PFSK-1 (cell line): ENCODE data around the gene CALML5.

Experiments
- FOXP2 ChIP-seq: optimal IDR thresholded peaks from 2 replicates; pipeline ENCODE3; 2011; ENCODE audit warnings: borderline replicate concordance, control low read depth, inconsistent platforms; ENCODE audit not compliant: insufficient read depth; ENCODE audit errors: extremely low read length, extremely low read depth
- POLR2AphosphoS5 ChIP-seq: IDR thresholded peaks from 2 replicates; pipeline ENCODE4 v1.6.1; 2012; ENCODE audit warnings: low read depth, mild to moderate bottlenecking, control low read depth, low read length, moderate library complexity
- SIN3A ChIP-seq: IDR thresholded peaks from 2 replicates; pipeline ENCODE4 v1.6.1; 2012; ENCODE audit warnings: mild to moderate bottlenecking, low read length, moderate library complexity, borderline replicate concordance; ENCODE audit not compliant: insufficient read depth
- TAF1 ChIP-seq: IDR thresholded peaks from 2 replicates; pipeline ENCODE4 v1.6.1; 2012; ENCODE audit warnings: low read length, control low read depth, borderline replicate concordance; ENCODE audit not compliant: insufficient read depth
- TF ChIP-seq, protein P1 (sequence below), 2 experiments: IDR thresholded peaks; 2 replicates each; pipeline versions ENCODE4 v1.6.1 to v1.8.0; 2011 to 2012; ENCODE audit warnings: low read depth in 2 of 2, low read length in 2 of 2, control low read depth in 1 of 2, inconsistent platforms in 1 of 2, mild to moderate bottlenecking in 1 of 2, moderate library complexity in 1 of 2; ENCODE audit not compliant: insufficient read depth in 1 of 2

Gene CALML5

DNA sequence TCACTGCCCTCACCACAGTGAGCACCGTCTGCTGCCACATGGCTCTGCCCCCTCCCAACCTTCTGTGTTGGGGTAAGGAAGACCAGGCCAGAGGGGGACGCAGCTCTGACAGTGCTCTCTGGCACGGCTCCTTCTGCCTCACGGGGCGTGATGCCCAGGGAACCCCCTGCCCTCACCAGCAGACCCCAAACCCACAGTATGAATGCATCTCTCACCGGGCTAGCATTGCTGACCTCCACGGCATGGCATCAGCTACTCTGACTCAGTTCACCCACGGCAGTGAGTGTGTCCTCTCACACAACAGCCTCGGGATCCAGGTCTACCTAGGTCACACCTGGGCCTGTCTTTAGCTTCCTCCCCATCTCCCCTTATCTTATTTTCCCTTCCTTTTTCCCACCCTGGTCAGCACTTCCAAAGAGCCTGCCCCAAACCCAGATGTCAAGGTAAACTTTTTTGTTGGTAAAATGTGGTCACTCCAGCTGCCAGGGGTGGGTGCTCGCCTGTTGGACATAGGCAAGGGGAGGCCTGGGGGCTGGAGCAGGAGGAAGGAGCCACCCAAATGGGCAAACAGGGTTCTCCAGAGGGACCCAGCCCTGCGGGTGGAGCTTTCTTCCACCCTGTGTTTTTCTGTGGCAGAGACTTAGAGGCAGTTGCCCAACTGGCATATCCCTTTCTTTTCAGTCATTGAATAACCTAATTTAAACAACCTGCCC, 29.8 kb upstream of the CALML5 start:
- TF ChIP-seq TAF1 (no peak), SIN3A (no peak), FOXP2 (no peak), POLR2AphosphoS5 (no peak)
- TF ChIP-seq, protein P1, sequence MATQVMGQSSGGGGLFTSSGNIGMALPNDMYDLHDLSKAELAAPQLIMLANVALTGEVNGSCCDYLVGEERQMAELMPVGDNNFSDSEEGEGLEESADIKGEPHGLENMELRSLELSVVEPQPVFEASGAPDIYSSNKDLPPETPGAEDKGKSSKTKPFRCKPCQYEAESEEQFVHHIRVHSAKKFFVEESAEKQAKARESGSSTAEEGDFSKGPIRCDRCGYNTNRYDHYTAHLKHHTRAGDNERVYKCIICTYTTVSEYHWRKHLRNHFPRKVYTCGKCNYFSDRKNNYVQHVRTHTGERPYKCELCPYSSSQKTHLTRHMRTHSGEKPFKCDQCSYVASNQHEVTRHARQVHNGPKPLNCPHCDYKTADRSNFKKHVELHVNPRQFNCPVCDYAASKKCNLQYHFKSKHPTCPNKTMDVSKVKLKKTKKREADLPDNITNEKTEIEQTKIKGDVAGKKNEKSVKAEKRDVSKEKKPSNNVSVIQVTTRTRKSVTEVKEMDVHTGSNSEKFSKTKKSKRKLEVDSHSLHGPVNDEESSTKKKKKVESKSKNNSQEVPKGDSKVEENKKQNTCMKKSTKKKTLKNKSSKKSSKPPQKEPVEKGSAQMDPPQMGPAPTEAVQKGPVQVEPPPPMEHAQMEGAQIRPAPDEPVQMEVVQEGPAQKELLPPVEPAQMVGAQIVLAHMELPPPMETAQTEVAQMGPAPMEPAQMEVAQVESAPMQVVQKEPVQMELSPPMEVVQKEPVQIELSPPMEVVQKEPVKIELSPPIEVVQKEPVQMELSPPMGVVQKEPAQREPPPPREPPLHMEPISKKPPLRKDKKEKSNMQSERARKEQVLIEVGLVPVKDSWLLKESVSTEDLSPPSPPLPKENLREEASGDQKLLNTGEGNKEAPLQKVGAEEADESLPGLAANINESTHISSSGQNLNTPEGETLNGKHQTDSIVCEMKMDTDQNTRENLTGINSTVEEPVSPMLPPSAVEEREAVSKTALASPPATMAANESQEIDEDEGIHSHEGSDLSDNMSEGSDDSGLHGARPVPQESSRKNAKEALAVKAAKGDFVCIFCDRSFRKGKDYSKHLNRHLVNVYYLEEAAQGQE (IDR thresholded peaks at IDR 0.05; ENCODE audit: insufficient read depth in 1 of 2, low read depth in 2 of 2, low read length in 2 of 2) = no peak

DNA sequence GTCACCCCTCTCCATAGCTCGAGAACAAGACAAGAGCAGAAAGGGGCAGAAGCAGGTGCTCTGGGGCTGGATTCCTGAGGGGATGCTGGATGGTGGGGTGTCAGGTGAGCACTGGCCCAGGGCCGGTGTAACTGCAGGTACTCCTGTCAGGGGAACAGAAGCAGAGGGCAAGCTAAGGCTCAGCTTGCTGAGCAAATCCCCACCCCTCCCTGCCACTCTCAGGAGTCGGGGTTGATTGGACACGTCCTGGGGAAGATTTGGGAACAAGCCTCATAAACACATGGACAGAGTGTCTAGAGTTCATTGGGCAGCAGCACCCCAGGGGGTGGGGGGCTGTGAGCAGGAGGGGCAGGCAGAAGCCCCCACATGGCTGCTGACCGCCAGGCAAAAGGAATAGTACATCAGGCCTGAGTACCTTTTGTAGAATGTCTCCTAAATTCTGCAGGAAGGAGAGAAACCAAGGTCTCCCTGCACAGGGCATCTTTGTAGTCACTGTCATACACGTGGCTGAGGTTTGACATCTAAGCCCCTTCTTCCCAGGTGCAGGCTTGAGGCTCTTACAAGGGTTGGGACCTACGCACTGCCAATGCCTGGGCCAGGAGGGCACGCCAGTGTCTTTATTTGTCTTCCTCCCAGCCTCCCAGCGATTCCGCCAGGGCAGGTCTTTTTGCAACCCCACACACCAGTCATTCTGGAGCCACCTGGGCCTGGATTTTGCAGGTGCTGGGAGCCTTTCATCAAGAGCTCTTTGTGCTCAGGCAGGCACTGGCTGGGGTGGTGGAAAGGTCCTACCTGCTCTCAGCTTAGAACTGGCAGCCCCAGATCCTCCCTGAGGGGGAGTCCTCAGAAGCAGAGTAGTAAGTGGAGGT, 28.2 kb upstream of the CALML5 start:
- no peak for TF ChIP-seq FOXP2
- no peak for TF ChIP-seq SIN3A
- TF ChIP-seq TAF1 = no peak
- TF ChIP-seq, protein P1 (IDR thresholded peaks at IDR 0.05; ENCODE audit: insufficient read depth in 1 of 2, low read depth in 2 of 2, low read length in 2 of 2) = no peak
- TF ChIP-seq POLR2AphosphoS5 = no peak

DNA sequence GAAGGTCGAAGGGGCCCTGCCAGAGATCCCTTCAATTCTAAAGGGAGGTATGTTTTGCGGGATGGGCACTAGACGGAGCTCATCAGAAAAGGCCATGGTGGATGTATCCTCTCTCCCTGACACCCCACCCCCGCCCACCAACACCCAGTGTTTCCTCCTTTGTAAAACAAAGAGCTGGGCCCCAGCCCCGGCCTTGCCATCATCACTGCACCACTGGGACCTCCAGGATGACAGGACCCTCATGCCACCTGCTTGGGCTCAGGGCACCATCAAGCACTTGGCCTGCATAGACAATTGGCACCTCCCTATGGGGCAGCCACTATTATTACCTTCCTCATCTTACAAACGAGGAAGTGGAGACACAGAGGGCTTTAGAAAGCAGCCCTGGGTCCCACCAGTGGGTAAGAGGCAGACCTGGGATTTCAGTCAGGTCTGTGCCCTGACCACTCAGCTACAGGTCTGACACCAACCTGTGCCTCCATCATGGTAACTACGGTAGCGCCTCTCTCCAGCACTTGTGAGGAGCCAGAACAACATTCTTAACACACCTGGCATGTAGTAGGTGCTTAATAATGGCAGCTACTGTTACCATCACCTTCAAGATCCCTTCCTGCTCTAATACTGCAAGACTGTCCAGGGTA, 27.4 kb upstream of the CALML5 start:
- TF ChIP-seq POLR2AphosphoS5 (no peak), FOXP2 (no peak)

DNA sequence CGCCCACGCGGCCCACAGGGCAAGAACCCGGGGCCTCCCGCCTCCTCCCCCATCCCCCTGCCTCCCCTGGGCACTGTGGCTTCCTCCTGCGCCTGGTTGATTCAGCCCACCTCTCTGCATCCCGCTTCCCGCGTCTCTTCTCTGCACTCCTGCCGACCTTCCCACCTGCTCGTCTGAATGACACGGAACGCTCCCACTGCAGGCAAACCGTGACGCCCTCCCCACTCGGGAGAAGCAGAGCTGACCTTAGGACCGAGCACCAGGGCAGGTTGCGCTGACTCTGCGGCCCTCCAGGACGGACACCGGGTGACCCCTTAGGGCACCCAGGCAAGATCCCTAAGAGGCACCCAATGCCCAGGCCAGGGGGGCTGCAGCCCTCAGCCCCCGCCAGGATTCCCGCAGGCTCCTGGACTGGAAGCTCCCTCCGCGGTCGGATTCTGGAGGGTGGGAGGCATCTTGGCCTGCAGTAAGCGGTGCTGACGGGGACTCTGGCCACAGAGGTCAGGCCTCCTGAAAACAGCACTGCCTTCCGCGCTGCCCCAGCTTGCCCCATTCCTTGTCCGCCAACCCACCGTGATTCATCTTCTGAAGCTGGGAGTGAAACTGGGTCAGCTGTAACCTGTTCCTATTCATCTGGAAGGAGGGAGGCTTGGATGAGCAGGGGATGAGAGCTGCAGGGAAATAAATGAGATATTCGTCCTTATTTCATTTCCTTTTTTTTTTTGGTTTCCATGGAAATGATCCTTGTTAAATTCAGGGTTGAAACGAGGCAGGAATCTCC, 26.4 kb upstream of the CALML5 start:
- TF ChIP-seq, protein P1 (IDR thresholded peaks at IDR 0.05; ENCODE audit: insufficient read depth in 1 of 2, low read depth in 2 of 2, low read length in 2 of 2) = no peak
- TF ChIP-seq SIN3A (no peak), TAF1 (no peak), POLR2AphosphoS5 (no peak), FOXP2 (no peak)
